ENCODE measurements around the gene EPB41L2.

EPB41L2 gene

DNA sequence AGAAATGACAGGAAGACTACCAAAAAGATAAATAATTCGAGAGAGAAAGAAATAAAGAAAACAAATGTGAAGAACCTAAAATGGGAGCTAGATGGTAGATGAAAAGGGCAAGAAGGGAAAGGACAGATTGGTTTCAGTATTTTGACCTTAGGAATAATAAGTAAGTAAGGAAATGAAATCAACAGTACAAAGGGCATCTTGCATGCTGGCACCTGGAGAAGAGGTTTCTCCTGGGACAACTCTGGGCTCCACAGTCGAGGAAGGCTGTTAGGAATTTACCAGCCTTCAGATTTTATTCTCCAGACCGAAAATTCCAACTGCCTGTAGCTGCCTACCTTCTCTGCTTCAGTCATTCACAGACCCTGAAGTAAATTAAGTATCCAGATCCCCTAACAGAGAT, 155.4 kb downstream of the EPB41L2 start:
- no peak for DNase-seq (ENCODE audit: low read depth)
- no peak overlapping the region for H3K4me3 ChIP-seq (ENCODE audit: control insufficient read depth, low read depth, low read length)
- TF ChIP-seq, protein P1, sequence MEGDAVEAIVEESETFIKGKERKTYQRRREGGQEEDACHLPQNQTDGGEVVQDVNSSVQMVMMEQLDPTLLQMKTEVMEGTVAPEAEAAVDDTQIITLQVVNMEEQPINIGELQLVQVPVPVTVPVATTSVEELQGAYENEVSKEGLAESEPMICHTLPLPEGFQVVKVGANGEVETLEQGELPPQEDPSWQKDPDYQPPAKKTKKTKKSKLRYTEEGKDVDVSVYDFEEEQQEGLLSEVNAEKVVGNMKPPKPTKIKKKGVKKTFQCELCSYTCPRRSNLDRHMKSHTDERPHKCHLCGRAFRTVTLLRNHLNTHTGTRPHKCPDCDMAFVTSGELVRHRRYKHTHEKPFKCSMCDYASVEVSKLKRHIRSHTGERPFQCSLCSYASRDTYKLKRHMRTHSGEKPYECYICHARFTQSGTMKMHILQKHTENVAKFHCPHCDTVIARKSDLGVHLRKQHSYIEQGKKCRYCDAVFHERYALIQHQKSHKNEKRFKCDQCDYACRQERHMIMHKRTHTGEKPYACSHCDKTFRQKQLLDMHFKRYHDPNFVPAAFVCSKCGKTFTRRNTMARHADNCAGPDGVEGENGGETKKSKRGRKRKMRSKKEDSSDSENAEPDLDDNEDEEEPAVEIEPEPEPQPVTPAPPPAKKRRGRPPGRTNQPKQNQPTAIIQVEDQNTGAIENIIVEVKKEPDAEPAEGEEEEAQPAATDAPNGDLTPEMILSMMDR (conservative IDR thresholded peaks at IDR 0.05; ENCODE audit: control insufficient read depth, insufficient read depth, low read depth, low read length): no peak

DNA sequence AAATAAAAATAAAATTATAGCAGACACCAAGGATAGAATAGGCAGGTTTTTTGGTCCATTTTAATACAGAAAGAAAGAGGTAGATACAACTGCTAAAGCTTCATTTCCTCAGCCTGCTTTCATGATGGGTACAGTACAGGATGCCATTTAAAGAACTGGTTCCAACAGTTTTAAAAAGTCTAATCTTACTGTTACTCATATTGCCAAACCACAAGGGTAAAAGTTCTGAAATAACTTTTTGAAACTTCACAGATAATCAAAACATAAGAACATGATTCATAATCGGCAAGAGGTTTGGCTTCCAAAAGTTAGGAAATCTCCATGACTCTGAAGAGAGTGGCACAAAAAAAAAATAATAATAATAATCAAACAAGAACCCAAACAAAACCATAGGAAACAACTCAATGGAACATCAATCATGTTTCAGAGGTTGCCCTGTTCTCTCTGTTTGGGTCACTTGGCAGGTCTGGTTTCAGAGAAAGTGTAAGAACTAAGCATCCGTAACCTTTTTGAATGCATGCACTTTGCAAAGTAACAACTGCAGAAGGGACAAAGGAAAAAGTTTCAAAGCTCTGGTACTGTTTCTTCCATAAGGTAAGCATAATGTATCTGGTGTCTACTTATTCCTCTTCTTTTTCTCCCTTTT, 156.2 kb downstream of the EPB41L2 start:
- no peak overlapping the region for H3K4me3 ChIP-seq (ENCODE audit: control insufficient read depth, low read depth, low read length)
- DNase-seq (ENCODE audit: low read depth): peak; percentile 79
- TF ChIP-seq, protein P1 (conservative IDR thresholded peaks at IDR 0.05; ENCODE audit: control insufficient read depth, insufficient read depth, low read depth, low read length): no peak

DNA sequence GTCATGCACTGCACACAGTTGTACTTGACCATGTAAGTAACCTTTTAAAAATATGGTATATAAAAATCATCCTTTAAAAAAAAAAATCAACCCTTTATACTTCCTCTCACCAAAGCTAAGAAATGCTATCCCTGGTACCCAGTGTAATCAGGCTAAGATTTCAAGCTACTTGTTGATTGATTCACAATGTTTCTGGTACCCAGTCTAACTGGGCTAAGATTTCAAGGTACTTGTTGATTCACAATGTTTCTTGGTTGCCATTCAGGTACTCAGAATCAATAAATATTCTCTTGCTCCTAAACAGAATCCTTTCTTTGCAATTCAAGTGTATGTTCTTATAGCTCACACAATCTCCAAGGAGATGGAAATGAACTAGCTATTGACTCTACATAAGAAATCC, 159.4 kb downstream of the EPB41L2 start:
- no peak overlapping the region for H3K4me3 ChIP-seq (ENCODE audit: control insufficient read depth, low read depth, low read length)
- no peak for DNase-seq (ENCODE audit: low read depth)
- TF ChIP-seq, protein P1 (conservative IDR thresholded peaks at IDR 0.05; ENCODE audit: control insufficient read depth, insufficient read depth, low read depth, low read length): no peak

DNA sequence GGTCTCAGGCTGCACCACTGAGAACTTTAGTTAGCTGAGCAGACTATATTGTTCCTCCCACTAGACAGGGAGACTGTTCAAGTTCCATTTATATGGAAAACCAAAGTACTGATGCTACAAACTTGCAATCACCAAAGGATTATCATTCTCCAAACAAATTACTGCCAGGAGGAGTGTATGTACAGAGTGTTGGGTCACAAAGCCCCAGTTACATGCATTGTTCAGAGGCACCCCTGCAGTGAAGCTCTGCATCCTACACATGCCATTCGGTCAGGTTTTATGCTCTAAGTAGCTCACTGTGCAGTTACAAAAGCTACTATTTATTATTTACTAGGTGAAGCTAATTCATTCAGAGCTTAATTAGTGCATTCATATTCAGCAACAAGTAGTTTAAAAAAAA, 160.0 kb downstream of the EPB41L2 start:
- TF ChIP-seq, protein P1 (conservative IDR thresholded peaks at IDR 0.05; ENCODE audit: control insufficient read depth, insufficient read depth, low read depth, low read length): no peak
- no peak for DNase-seq (ENCODE audit: low read depth)
- no peak overlapping the region for H3K4me3 ChIP-seq (ENCODE audit: control insufficient read depth, low read depth, low read length)

DNA sequence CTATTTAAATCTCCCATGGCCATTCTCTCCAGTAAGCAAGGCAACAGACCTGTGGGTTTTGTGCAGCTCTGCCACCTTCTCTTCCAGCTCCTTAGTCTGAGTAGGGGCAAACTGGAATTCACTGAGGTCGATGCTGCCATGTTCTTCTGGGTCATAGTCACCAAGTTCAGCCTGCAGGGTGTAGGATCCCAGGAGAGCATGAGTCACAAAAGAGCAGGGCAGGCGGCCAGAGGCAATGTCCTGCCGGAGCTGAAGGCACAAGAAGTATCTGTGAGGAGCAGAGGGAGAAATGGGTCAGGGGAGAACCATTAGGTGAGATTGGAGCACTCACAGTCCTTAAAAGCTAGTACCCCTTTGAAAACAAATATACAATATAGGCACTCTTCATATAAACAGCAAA, 162.1 kb downstream of the EPB41L2 start:
- no peak overlapping the region for H3K4me3 ChIP-seq (ENCODE audit: control insufficient read depth, low read depth, low read length)
- DNase-seq (ENCODE audit: low read depth): peak; percentile 85
- TF ChIP-seq, protein P1 (conservative IDR thresholded peaks at IDR 0.05; ENCODE audit: control insufficient read depth, insufficient read depth, low read depth, low read length): no peak

DNA sequence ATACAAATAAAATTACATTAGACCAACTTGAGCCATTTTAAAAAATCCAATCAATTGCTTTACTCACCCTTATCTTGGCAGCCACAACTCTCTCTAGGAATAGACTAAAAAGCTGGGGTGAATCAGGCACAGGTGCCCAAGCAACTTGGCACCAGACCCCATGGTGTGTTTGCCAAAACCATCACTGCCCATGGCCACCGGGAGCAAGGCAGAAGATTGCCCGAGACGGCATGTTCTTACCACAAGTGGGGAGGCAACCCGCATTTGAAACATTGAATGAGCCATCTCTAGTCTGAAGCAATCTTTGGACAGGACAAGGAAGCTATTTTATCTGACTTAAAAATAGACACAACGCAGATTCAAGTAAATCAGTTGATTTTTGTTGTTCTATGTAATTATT, 166.8 kb downstream of the EPB41L2 start:
- TF ChIP-seq, protein P1 (conservative IDR thresholded peaks at IDR 0.05; ENCODE audit: control insufficient read depth, insufficient read depth, low read depth, low read length): no peak
- DNase-seq (ENCODE audit: low read depth): no peak
- H3K4me3 ChIP-seq (ENCODE audit: control insufficient read depth, low read depth, low read length): no peak overlapping the region

DNA sequence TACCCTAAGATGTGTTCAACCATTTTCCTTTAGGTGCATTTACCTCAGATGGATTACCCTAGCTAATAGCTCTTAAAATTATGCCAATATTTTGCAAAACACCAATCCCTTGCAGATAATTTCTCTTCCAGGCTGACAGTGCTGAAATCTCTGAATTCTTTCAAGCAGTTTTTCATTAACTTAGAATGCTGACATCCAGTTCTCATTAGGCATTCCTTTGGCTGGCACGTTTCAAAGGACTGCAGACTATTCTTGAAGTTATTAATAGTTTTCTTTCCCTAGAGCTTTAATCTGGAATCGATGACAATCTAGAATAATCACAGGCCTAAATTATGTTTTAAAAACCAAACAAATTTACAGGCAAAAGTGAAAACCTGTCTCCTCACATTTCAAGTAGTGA, 167.5 kb downstream of the EPB41L2 start:
- no peak for DNase-seq (ENCODE audit: low read depth)
- H3K4me3 ChIP-seq (ENCODE audit: control insufficient read depth, low read depth, low read length): no peak overlapping the region
- TF ChIP-seq, protein P1 (conservative IDR thresholded peaks at IDR 0.05; ENCODE audit: control insufficient read depth, insufficient read depth, low read depth, low read length): no peak

All from fibroblast of mammary gland (primary cell).